Parathyroid adenoma (tissue), 2 donors: ENCODE data around the gene OR52K1.
A peak's percentile ranks its signal among the peaks of the same experiment; 100 is the strongest.
"Not testable (repeated sequence)": the region's sequence is repeated elsewhere in the genome, so short reads cannot be mapped to it uniquely, and the experiment has no call there.

Source experiments
- H2AFZ ChIP-seq: fragments of 300-600 bp; sonication (generic); one replicate; pipeline ENCODE4 v1.7.0; 2017; ENCODE audit warnings: antibody characterized with exemption, mild to moderate bottlenecking
- H3K27ac ChIP-seq: fragments of 300-600 bp; sonication (generic); one replicate; pipeline ENCODE4 v1.7.0; 2017
- H3K27me3 ChIP-seq: fragments of 300-600 bp; sonication (generic); one replicate; pipeline ENCODE4 v1.7.0; 2017; ENCODE audit warnings: low read length; ENCODE audit not compliant: control insufficient read depth, insufficient read depth
- H3K36me3 ChIP-seq: fragments of 300-600 bp; sonication (generic); one replicate; pipeline ENCODE4 v1.7.0; 2017; ENCODE audit warnings: low read length; ENCODE audit not compliant: control insufficient read depth, insufficient read depth
- H3K4me1 ChIP-seq: fragments of 300-600 bp; sonication (generic); one replicate; pipeline ENCODE4 v1.7.0; 2017; ENCODE audit warnings: control low read depth
- H3K4me2 ChIP-seq: fragments of 300-600 bp; sonication (generic); one replicate; pipeline ENCODE4 v1.7.0; 2017; ENCODE audit warnings: low read length
- H3K4me3 ChIP-seq: fragments of 300-600 bp; sonication (generic); one replicate; pipeline ENCODE4 v1.7.0; 2017; ENCODE audit warnings: low read depth, low read length
- H3K79me2 ChIP-seq: fragments of 300-600 bp; sonication (generic); one replicate; pipeline ENCODE4 v1.7.0; 2017; ENCODE audit warnings: control low read depth
- H3K9ac ChIP-seq: fragments of 300-600 bp; sonication (generic); one replicate; pipeline ENCODE4 v1.7.0; 2017; ENCODE audit warnings: mild to moderate bottlenecking
- H3K9me3 ChIP-seq: fragments of 300-600 bp; sonication (generic); one replicate; pipeline ENCODE4 v1.7.0; 2017; ENCODE audit warnings: low read length; ENCODE audit not compliant: control insufficient read depth
- CTCF ChIP-seq: fragments of 300-600 bp; sonication (generic); IDR thresholded peaks from one replicate; pipeline ENCODE4 v1.7.0; 2017; ENCODE audit warnings: antibody characterized with exemption, mild to moderate bottlenecking
- donor health status: primary hyperparathyroidism.

The OR52K1 gene

DNA sequence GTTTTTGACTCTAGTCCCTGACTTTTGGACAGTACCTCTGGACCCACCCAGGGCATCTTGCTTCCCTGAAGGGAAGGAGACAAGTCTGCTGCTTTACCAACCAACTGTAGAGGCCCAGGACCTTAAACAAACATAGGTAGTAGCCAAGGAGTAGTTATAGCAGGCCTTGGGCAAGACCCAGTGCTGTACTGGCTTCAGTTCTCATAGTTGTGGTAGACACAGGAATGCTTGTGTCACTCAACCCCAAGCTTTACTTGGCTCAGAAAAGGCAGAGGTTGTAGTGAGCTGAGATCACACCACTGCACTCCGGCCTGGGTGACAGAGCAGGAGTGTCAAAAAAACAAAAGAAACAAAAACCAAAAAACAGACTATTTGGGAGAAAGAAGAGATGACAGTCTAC, 41.2 kb downstream of the OR52K1 start:
- Histone ChIP-seq H2AFZ (no peak overlapping the region), H3K4me1 (no peaks in the 10 kb centered on the region), H3K36me3 (no peaks in the 10 kb centered on the region), H3K4me2 (no peak overlapping the region), H3K9ac (no peak overlapping the region), H3K79me2 (no peaks in the 10 kb centered on the region), H3K9me3 (no peaks in the 10 kb centered on the region), H3K4me3 (no peak overlapping the region), H3K27me3 (no peaks in the 10 kb centered on the region), H3K27ac (no peak overlapping the region)
- TF ChIP-seq CTCF = no peak

DNA sequence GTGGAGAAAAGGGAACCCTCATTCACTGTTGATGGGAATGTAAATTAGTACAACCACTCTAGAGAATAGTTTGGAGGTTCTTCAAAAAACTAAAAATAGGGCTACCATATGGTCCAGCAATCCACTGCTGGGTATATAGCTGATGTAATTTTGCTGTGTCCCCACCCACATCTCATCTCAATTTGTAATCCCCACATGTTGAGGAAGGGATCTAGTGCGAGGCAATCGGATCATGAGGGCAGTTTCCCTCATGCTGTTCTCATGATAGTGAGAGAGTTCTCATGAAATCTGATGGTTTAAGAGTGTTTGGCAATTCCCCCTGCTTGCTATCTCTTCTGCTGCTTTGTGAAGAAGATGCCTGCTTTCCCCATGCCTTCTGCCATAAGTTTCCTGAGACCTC, 45.5 kb downstream of the OR52K1 start:
- Histone ChIP-seq H3K9me3 (no peaks in the 10 kb centered on the region), H3K27ac (no peak overlapping the region)

GRCh38 chr11:4531686-4532085, 49.2 kb downstream of the OR52K1 start:
- H2AFZ ChIP-seq, H3K27ac ChIP-seq, H3K4me3 ChIP-seq, H3K9me3 ChIP-seq, H3K27me3 ChIP-seq, H3K9ac ChIP-seq, H3K36me3 ChIP-seq, H3K4me2 ChIP-seq, H3K4me1 ChIP-seq, H3K79me2 ChIP-seq: not testable (repeated sequence)

More for the DNA sequence above, 45.5 kb downstream of the OR52K1 start:
- no peak overlapping the region for H3K9ac ChIP-seq
- H3K4me1 ChIP-seq = no peaks in the 10 kb centered on the region
- no peaks in the 10 kb centered on the region for H3K27me3 ChIP-seq
- H3K4me2 ChIP-seq = no peak overlapping the region
- no peaks in the 10 kb centered on the region for H3K36me3 ChIP-seq
- no peaks in the 10 kb centered on the region for H3K79me2 ChIP-seq
- no peak overlapping the region for H2AFZ ChIP-seq
- H3K4me3 ChIP-seq = no peak overlapping the region
- TF ChIP-seq CTCF = no peak

DNA sequence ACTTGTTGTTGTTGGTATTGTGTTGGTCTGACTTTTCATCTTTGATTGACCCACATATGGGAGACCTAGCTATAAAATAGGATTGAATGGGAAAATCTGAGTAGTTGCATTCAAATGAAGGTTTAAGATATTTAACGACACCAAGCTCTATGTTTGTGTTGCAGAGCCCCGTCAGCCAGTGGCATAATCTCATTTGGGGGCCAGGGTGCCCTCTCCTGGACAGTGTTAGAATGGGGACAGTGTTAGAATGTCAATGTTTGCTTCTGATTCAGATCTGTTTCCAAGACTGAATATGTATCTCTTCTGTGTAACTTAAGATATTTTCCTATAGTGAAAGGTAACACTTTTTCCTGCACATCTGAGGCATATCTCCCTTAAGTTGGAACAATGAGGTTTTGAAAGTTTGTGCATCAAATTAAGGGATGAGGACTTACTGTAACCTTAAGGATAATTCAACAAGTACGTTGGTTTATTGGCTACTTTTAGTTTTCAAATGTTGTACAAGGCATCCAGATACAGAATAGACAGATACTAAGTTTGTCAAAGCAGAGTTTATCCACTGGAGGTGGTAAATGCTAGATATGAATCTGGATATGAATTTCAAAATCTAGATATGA, 57.3 kb downstream of the OR52K1 start:
- no peaks in the 10 kb centered on the region for H3K36me3 ChIP-seq
- H2AFZ ChIP-seq = no peak overlapping the region
- peak; percentile 61 for TF ChIP-seq CTCF
- H3K4me1 ChIP-seq = no peaks in the 10 kb centered on the region
- no peak overlapping the region for H3K4me3 ChIP-seq
- H3K4me2 ChIP-seq = no peak overlapping the region
- no peaks in the 10 kb centered on the region for H3K79me2 ChIP-seq
- no peak overlapping the region for H3K27ac ChIP-seq
- no peaks in the 10 kb centered on the region for H3K9me3 ChIP-seq
- H3K27me3 ChIP-seq = no peaks in the 10 kb centered on the region
- H3K9ac ChIP-seq = no peak overlapping the region

DNA sequence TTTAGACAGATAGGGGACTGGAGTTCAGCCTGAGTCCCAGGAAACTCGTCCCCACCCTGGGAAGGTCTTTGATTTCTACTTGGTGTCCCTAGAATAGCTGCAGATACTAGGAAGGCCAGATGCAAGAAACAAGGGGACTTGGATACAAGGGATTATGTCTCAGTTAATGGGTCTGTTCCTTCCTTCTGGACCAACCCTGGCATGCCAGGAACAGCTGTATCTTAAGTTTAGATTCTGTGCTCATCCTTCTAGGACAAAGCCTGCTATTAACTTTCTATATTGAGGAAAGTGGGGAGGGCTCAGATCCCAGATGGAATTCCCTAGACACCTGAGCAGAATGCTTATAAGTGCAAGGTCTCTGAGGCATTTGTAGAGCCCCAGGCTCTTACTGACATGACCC, 58.6 kb downstream of the OR52K1 start:
- H3K36me3 ChIP-seq = no peaks in the 10 kb centered on the region
- H3K9me3 ChIP-seq = no peaks in the 10 kb centered on the region
- no peaks in the 10 kb centered on the region for H3K79me2 ChIP-seq
- H3K27me3 ChIP-seq = no peaks in the 10 kb centered on the region
- no peak overlapping the region for H3K27ac ChIP-seq
- TF ChIP-seq CTCF = no peak
- no peak overlapping the region for H3K4me2 ChIP-seq
- H2AFZ ChIP-seq = no peak overlapping the region
- no peaks in the 10 kb centered on the region for H3K4me1 ChIP-seq
- H3K9ac ChIP-seq = no peak overlapping the region
- H3K4me3 ChIP-seq = no peak overlapping the region
